HG03558 (cell line): ENCODE results near the gene FAM167B.
"Not testable (repeated sequence)": the region's sequence is repeated elsewhere in the genome, so short reads cannot be mapped to it uniquely, and the experiment has no call there.

Experiments
- ATAC-seq: cut with Tn5 transposase; IDR thresholded peaks from one replicate; pipeline ENCODE4 v1.9.1; 2021; ENCODE audit warnings: moderate number of reproducible peaks; ENCODE audit not compliant: unreplicated experiment; ENCODE audit errors: extremely low read depth

The FAM167B gene

DNA sequence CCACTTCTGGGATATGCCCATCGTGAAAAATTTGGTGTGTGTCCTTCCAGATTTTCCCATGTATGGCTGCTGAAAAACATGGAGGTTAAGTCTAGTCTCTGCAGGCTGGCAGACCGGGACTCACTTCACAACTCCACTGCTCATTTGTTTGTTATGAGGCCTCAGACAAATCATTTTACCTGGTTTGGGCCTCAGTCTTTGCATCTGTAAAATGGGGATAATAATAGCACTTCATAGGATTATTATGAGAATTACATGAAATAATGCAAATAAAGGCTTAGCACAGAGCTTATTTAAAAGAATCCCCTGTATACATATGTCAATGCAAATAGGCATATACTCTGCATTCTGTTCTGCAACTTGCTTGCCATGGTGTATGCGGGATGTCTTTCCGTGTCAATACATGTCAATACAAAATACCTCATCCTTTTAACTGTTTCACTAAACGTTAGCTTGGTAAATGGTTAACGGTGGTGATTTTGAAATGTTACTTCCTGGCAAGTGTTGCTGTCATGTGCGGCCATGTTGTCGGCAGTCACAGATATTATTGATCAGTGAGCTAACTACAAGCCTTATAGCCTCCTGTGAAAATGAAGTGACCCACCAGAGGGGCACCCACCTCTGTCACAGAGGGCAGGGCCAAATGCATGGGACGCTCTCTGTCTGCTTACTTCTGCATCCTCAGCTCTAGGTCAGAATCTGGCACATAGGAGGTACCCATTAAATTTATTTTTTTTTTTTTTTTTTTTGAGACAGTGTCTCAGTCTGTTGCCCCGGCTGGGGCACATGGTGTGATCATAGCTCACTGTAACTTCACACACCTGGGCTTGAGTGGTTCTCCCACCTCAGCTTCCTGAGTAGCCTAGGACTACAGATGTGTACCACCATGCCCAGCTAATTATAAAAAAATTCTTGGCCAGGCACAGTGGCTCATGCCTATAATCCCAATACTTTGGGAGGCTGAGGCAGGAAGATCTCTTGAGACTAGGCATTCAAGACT, 8.3 kb downstream of the FAM167B start:
- no peak for ATAC-seq

DNA sequence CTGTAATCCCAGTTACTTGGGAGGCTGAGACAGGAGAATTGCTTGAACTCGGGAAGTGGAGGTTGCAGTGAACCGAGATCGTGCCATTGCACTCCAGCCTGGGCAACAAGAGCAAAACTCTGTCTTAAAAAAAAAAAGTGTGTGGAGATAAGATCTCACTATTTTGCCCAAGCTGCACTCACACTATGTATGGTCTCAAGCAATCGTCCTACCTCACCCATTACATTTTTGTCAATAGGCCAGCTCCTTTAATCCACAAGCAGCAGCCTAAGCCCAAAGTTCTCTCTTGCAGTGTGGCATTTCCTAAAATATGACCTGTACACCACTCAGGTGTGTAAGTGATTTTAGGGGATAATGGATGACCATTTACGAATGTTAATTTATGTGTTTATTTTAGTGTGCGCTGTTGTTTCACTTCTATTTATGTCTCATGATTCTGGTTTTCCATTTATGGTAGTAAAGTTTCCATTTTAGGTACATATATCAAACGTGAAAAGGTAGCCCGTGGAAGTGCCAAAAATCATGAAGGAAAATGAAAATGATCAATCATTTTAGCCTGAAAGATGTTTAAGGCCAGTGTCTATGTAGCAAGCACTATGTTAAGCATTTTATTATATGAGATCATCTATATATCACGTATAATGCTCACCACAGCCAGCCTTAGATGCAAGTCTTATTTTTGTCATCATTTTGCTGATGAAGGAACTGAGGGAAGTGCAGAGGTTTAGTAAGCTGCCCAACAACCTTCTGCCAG, 9.6 kb downstream of the FAM167B start:
- ATAC-seq, result no peak

DNA sequence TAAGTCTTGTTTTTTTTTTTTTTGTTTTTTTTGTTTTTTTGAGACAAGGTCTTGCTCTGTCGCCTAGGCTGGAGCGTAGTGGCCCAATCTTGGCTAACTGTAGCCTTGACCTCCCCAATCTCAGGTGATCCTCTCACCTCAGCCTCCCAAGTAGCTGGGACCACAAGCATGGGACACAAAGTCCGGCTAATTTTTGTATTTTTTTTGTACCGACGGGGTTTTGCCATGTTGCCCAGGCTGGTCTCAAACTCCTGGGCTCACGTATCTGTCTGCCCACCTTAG, 10.1 kb downstream of the FAM167B start:
- no peak for ATAC-seq

DNA sequence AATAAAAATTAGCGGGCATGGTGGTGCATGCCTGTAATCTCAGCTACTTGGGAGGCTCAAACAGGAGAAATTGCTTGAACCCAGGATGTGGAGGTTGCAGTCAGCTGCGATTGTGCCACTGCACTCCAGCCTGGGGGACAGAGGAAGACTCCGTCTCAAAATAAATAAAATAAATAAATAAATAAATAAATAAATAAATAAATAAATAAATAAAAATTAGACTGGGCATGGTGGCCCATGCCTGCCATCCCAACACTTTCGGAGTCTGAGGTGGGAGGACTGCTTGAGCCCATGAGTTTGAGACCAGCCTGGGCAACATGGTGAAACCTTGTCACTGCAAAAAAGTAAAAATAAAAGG, 16.2 kb downstream of the FAM167B start:
- ATAC-seq, result not testable (repeated sequence)

DNA sequence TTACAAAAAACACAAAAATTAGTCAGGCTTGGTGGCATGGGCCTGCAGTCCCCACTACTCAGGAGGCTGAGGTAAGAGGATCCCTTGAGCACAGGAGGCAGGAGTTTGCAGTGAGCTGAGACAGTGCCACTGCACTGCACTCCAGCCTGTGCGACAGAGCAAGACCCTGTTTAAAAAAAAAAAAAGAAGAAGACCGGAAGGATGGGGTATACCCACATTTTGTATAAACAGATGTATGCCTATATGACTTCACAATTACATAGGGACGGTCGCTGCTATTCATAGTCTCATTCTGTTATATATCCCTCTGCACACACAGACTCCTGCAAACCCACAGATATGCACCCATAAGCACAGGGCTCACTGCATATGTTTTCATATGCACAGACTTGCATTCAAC, 16.7 kb downstream of the FAM167B start:
- no peak for ATAC-seq

DNA sequence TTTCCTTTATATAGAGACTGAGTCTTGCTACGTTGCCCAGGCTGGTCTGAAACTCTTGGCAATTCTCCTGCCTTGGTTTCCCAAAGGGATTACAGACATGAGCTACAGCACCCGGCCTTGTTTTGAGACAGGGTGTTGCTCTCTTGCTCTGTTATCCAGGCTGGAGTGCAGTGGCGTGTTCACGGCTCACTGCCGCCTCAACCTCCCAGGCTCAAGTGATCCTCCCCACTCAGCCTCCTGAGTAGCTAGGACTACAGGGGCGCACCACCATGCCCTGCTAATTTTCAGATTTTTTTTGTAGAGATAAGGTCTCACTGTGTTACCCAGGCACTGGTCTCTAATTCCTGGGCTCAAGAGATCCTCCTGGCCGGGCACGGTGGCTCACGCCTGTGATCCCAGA, 18.8 kb downstream of the FAM167B start:
- no peak for ATAC-seq

DNA sequence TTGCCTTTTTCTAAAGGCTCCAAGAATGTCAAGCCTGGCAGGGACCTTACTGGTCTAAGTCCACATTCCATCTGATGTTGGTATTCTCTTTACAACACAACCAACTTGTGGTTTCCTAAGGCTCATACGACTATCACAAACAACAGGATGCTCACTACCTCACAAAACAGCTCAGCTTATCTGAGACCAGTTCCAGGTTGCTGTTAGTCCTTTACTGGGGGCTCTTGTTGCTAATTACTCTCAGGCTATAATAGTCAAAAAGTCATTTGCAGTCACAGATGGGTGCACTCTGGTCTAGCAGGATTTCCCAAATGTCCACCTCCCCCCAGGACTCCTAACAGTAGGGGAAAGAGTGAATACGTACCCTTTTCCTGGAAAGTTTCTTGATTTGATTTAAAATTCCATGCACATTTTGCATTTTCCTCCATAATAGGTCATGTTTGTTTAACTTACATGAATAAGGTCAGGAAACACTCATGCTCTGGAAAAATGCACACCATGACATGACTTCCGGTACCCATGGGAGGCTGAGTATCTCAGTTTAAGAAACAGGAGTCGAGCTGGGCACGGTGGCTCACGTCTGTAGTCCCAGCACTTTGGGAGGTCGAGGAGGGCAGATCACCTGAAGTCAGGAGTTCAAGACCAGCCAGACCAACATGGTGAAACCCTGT, 20.0 kb downstream of the FAM167B start:
- ATAC-seq, result no peak

DNA sequence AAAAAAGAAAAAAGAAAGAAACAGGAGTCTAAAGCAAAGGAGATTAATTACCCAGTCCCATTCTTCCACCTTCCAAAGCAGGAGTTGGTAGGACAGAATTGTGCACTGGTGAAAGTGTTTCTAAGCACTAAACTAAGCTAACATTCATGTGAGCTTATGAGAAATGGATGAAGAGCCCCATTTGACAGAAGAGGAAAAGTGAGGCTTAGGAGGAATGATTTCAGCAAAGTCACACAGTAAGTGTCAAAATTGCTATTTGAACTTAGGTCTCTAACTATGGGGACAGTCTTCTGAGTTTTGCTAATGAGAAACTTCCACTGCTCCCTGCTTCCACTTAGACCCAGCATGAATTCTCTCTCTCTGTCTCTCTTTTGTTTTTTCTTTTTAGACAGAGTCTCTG, 22.7 kb downstream of the FAM167B start:
- ATAC-seq, result no peak

DNA sequence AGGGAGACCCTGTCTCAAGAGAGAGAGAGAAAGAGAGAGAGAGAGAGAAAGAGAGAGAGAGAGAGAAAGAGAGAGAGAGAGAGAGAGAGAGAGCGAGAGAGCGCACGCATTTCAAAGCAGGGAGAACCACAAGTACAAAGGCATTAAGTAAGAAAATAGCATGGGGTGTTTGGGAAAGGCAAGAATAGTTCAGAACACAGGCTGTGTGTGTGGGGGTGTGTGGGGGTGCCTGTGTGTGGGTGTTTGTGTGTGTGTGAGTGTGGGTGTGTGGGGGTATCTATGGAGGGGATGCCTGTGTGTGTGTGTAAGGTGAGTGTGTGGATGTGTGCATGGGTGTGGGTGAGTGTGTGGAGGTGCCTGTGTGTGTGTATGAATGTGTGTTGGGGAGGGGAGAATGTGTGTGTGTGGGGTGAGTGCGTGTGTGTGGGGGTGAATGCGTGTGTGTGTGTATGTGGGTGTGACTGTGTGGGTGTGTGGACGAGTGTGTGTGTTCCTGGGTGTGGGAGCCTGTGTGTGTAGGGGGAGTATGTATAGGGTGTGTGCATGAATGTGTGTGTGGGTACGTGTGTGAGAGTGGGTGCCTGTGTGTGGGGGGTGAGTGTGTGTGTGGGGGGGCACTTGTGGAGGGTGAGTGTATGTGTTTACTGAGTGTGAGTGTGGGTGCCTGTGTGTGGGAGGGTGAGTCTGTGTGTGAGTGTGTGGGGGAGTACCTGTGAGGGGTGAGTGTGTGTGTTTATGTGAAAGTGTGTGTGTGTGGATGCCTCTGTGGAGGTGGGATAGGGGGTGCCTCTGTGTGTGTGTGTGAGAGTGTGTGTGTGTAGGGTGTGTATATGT, 25.8 kb downstream of the FAM167B start:
- no peak for ATAC-seq

DNA sequence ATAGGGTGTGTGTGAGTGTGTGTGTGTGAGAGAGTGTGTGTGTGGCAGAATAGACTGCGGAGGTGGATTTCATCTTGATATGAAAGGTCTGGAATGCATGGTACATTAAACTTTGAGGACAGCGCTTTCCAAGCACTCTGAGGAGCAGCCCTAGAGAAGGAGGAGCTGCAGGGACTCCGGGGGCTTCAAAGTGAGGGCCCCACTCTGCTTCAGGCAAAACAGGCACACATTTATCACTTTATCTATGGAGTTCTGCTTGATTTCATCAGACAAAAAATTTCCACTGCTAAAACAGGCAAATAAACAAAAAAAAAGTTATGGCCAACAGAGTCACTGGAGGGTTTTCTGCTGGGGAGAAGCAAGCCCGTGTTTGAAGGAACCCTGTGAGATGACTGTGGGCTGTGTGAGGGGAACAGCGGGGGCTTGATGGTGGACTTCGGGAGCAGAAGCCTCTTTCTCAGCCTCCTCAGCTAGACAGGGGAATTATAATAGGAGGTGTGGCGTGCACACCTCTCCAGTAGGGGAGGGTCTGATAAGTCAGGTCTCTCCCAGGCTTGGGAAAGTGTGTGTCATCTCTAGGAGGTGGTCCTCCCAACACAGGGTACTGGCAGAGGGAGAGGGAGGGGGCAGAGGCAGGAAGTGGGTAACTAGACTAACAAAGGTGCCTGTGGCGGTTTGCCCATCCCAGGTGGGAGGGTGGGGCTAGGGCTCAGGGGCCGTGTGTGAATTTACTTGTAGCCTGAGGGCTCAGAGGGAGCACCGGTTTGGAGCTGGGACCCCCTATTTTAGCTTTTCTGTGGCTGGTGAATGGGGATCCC, 26.6 kb downstream of the FAM167B start:
- ATAC-seq, result no peak

DNA sequence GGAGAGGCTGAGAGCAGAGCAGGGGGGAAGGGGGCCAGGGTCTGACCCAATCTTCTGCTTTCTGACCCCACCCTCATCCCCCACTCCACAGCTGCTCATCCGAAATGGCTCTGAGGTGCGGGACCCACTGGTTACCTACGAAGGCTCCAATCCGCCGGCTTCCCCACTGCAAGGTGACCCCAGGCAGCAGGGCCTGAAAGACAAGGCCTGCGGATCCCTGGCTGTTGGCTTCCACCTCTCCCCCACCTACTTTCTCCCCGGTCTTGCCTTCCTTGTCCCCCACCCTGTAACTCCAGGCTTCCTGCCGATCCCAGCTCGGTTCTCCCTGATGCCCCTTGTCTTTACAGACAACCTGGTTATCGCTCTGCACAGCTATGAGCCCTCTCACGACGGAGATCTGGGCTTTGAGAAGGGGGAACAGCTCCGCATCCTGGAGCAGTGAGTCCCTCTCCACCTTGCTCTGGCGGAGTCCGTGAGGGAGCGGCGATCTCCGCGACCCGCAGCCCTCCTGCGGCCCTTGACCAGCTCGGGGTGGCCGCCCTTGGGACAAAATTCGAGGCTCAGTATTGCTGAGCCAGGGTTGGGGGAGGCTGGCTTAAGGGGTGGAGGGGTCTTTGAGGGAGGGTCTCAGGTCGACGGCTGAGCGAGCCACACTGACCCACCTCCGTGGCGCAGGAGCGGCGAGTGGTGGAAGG, 27.8 kb downstream of the FAM167B start:
- ATAC-seq, result no peak

DNA sequence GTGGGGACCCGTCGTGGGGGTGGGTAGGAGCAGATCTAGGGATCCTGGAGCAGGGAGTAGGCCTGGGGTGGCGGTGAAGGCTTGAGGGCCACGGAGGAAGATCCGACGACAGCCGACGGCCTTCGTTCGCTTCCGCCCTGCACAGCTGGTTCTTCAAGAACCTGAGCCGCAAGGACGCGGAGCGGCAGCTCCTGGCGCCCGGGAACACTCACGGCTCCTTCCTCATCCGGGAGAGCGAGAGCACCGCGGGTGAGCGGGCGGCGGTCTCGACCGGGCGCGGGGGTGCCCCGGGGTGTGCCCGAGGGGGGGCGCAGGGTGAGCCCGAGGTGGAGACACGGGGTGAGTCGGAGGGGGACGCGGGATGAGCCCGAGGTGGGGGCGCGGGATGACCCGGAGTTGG, 28.4 kb downstream of the FAM167B start:
- ATAC-seq, result no peak

DNA sequence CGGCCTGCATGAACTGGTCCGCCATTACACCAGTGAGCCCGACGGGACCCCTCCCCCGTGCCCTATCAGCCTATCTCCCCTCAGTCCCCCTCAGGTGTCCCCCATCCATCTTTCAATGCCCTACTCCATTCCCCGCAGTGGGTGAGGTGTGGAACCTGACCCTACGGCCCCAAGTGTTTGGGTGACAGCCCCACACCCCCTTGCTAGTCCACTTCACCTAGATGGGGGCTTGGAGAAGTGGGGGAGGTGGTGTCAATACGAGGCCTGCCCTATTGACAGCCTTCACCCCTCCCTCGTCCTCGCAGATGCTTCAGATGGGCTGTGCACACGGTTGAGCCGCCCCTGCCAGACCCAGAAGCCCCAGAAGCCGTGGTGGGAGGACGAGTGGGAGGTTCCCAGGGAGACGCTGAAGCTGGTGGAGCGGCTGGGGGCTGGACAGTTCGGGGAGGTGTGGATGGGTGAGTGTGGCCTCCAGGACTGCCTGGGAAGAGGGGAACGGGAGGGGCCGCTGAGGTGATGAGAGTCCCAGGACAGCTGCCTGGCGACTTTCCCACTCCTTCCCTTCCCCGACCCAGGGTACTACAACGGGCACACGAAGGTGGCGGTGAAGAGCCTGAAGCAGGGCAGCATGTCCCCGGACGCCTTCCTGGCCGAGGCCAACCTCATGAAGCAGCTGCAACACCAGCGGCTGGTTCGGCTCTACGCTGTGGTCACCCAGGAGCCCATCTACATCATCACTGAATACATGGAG, 29.2 kb downstream of the FAM167B start:
- ATAC-seq, result no peak

DNA sequence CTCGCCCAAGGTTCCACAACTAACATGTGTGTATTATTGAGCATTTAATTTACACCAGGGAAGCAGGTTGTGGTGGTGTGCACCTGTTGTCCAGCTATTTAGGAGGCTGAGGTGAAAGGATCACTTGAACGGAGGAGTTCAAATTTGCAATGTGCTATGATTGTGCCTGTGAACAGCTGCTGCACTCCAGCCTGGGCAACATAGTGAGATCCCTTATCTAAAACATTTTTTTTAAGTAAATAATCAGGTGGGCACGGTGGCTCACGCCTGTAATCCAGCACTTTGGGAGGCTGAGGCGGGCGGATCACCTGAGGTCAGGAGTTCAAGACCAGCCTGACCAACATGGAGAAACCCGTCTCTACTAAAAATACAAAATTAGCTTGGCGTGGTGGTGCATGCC, 37.8 kb downstream of the FAM167B start:
- not testable (repeated sequence) for ATAC-seq

DNA sequence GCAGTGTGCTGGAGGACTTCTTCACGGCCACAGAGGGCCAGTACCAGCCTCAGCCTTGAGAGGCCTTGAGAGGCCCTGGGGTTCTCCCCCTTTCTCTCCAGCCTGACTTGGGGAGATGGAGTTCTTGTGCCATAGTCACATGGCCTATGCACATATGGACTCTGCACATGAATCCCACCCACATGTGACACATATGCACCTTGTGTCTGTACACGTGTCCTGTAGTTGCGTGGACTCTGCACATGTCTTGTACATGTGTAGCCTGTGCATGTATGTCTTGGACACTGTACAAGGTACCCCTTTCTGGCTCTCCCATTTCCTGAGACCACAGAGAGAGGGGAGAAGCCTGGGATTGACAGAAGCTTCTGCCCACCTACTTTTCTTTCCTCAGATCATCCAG, 38.6 kb downstream of the FAM167B start:
- ATAC-seq, result no peak

DNA sequence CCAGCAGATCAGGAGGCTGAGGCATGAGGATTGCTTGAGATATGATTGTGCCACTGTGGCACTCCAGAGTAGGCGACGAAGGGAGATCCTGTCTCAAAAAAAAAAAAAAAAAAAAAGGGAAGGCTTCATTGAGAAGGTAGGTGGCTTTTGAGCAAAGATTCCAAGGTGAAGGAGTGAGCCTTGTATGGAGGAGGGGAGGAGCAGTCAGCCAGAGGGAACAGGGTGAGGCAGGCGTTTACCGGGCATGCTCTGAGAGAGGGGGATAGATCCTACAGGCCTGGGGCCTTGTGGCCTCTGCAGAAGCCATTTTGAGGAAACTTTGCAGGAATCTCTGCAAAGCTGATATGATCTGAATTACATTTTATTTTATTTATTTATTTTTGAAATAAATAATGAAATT, 39.7 kb downstream of the FAM167B start:
- ATAC-seq, result no peak

DNA sequence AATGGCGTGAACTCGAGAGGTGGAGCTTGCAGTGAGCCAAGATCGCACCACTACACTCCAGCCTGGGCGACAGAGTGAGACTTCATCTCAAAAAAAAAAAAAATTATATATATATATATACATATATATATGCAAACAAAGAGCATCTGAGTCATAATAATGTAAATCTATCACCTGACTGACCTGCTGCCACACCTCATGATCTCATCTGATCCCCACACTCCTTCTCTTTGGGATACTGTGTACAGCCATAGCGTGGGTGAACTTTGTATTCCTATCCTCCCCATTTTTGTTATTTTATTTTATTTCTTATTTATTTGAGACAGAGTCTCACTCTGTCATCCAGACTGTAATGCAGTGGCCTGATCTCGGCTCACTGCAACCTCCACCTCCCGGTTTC, 42.2 kb downstream of the FAM167B start:
- ATAC-seq, result no peak

DNA sequence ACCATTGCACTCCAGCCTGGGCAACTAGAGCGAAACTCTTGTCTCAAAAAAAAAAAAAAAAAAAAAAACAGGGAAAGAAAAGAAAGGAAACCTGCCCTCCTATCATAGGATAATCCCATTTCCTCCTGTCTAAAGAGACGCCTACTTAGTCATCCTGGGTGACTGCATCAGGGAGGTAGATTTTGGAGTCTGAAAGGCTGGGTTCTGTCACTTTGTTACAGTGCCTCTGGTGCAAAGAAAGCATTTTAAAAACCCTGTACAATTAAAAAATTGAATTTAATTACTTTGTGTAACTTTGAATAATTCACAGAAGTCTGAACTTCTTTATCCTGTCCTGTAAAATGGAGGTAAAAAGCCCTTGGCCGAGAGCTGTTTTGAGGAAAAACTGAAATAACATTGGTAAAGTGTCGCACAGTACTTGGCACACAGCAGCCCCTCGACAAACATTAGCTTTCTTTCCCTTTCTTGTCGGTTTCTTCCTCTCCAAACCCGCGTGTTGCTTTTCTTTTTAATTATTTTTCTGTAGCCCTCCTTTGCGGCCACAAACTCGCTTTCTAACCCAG, 44.2 kb downstream of the FAM167B start:
- no peak for ATAC-seq
